Measurements from ENCODE around the gene GIGYF2. TPM values are rescaled to one million over a fixed set of nuclear protein-coding genes. Genes with fewer than 3 reads are reported as not detected.
A peak's percentile ranks its signal among the peaks of the same experiment; 100 is the strongest.

Gene GIGYF2
- total and polyA plus RNA-seq, 2 of the 4 experiments (the other 2 are of a cell fraction), result 14.7 to 66.0 TPM

DNA sequence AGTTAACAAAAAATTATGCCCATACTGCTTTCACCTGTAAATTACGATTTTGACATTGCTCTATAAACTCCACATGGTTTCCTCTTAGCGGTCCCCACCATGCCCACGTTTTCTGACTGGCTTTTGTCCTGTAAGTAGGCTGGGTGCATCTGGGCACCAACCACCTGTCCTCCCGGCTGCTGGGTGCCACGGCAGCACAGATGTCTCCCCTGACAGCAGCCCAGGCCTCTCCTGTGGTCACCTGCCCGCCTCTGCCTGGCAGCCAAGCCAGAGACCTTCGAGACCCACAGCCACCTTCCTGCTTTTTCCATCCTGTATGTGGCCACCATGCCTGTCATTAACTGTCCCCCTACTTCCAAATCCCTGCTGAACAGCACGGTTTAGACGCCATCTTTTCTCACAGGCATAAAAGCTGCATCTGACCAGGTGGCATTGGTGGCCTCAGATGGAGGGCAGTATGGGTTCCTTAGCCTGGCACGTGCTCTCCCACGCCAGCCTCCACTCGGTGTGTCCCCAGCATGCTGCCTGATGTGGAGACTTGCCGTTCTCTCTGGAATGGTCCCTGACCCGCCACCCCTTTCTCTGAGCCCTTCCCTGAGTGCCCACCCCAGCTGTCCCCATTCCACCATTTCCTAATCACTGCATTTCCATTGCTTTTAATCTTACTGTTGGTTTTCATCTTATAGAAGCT, 191.9 kb downstream of the GIGYF2 start:
- intact Hi-C loops (cut with micrococcal nuclease), result no loop called here
- dilution Hi-C loops (cut with HindIII; ENCODE audit: low sequenced_read_pairs, unreplicated experiment), result no loop called here
- Histone ChIP-seq H3K18ac (ENCODE audit: low read depth, low read length) (no peak overlapping the region), H3K4me2 (ENCODE audit: low read depth, low read length) (no peak overlapping the region), H3K27me3 (ENCODE audit: control insufficient read depth, insufficient read depth, low read length) (peaks cover 6% of the 10 kb centered on the region; the same call in 1 of the 2 replicates), H4K20me1 (ENCODE audit: insufficient read depth, low read length) (no peaks in the 10 kb centered on the region), H3K56ac (ENCODE audit: extremely low read depth, insufficient read depth, low read length) (no peak overlapping the region; the same call in 1 of the 2 replicates), H2AK5ac (ENCODE audit: low read depth, low read length) (no peak overlapping the region), H3K23ac (ENCODE audit: low read depth, low read length) (no peak overlapping the region), H3K4me3 (ENCODE audit: insufficient read depth, low read depth, low read length) (no peak overlapping the region), H3K9ac (ENCODE audit: low read depth, low read length) (no peak overlapping the region), H2AK9ac (replicated peaks; ENCODE audit: low read depth, low read length, poor library complexity) (peak overlapping the region; percentile 39), H3K4me1 (ENCODE audit: control insufficient read depth, insufficient read depth, low read length) (peaks cover 1% of the 10 kb centered on the region; the same call in 1 of the 2 replicates), H4K91ac (ENCODE audit: insufficient read depth, low read depth, low read length) (no peak overlapping the region), H3K36me3 (ENCODE audit: control insufficient read depth, insufficient read depth, low read length) (no peaks in the 10 kb centered on the region), H3K9me3 (ENCODE audit: control insufficient read depth, insufficient read depth, low read length) (no peaks in the 10 kb centered on the region), H2BK15ac (ENCODE audit: low read depth, low read length) (no peak overlapping the region), H3K9me1 (ENCODE audit: insufficient read depth, low read length) (peaks cover 10% of the 10 kb centered on the region; the same call in 1 of the 2 replicates), H3K14ac (replicated peaks; ENCODE audit: low read depth, low read length) (no peak overlapping the region), H3K4ac (ENCODE audit: low read depth, low read length) (no peak overlapping the region), H4K8ac (ENCODE audit: low read depth in 2 of 2, low read length in 2 of 2) (no peak overlapping the region), H3K27ac (ENCODE audit: insufficient read depth, low read length) (no peak overlapping the region), H4K5ac (ENCODE audit: low read depth, low read length) (no peak overlapping the region), H2AFZ (replicated peaks; ENCODE audit: low read length, poor library complexity) (no peak overlapping the region), H2BK20ac (ENCODE audit: low read depth, low read length) (no peak overlapping the region), H2BK5ac (ENCODE audit: low read depth, low read length, poor library complexity, severe bottlenecking) (no peak overlapping the region), H2BK120ac (ENCODE audit: low read depth, low read length) (no peak overlapping the region), H3K79me1 (ENCODE audit: low read depth in 1 of 2, low read length in 2 of 2) (no peaks in the 10 kb centered on the region)
- no TSS peak for BruUV-seq (replicated peaks)
- ChIA-PET CTCF (no interaction called here), POLR2A (ENCODE audit: unreplicated experiment) (no interaction called here)
- WGBS, 2 experiments (ENCODE audit: extremely low coverage in 2 of 2, insufficient read length in 1 of 2), result 82% methylated on average over 3 of the region's 14 CpGs; no CpG with 5 or more reads in 1 of the 2 experiments
- ATAC-seq (ENCODE audit: low read depth), result no peak
- TF ChIP-seq FOS (IDR thresholded peaks at IDR 0.05; ENCODE audit: low read depth, low read length) (no peak), RCOR1 (IDR thresholded peaks at IDR 0.05; ENCODE audit: insufficient replicate concordance, low read length) (no peak), MAFK (IDR thresholded peaks at IDR 0.05; ENCODE audit: low read depth, low read length) (no peak), CHD1 (IDR thresholded peaks at IDR 0.05; ENCODE audit: low read depth, low read length) (no peak), MXI1 (IDR thresholded peaks at IDR 0.05; ENCODE audit: borderline replicate concordance, low read depth, low read length) (no peak), NFE2L2 (IDR thresholded peaks at IDR 0.05; ENCODE audit: low read depth, low read length) (no peak), CEBPB (IDR thresholded peaks at IDR 0.05; ENCODE audit: low read depth, low read length) (no peak), SMC3 (IDR thresholded peaks at IDR 0.05; ENCODE audit: low read depth, low read length) (no peak), POLR2A (IDR thresholded peaks at IDR 0.05; ENCODE audit: low read depth, low read length) (no peak), RFX5 (IDR thresholded peaks at IDR 0.05; ENCODE audit: low read depth, low read length) (no peak), RAD21 (IDR thresholded peaks at IDR 0.05; ENCODE audit: low read length) (no peak), MAZ (IDR thresholded peaks at IDR 0.05; ENCODE audit: borderline replicate concordance, low read depth, low read length) (no peak)
- TF ChIP-seq, protein P1, sequence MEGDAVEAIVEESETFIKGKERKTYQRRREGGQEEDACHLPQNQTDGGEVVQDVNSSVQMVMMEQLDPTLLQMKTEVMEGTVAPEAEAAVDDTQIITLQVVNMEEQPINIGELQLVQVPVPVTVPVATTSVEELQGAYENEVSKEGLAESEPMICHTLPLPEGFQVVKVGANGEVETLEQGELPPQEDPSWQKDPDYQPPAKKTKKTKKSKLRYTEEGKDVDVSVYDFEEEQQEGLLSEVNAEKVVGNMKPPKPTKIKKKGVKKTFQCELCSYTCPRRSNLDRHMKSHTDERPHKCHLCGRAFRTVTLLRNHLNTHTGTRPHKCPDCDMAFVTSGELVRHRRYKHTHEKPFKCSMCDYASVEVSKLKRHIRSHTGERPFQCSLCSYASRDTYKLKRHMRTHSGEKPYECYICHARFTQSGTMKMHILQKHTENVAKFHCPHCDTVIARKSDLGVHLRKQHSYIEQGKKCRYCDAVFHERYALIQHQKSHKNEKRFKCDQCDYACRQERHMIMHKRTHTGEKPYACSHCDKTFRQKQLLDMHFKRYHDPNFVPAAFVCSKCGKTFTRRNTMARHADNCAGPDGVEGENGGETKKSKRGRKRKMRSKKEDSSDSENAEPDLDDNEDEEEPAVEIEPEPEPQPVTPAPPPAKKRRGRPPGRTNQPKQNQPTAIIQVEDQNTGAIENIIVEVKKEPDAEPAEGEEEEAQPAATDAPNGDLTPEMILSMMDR (conservative IDR thresholded peaks at IDR 0.05; ENCODE audit: low read depth, low read length), result no peak
- TF ChIP-seq, protein P2, sequence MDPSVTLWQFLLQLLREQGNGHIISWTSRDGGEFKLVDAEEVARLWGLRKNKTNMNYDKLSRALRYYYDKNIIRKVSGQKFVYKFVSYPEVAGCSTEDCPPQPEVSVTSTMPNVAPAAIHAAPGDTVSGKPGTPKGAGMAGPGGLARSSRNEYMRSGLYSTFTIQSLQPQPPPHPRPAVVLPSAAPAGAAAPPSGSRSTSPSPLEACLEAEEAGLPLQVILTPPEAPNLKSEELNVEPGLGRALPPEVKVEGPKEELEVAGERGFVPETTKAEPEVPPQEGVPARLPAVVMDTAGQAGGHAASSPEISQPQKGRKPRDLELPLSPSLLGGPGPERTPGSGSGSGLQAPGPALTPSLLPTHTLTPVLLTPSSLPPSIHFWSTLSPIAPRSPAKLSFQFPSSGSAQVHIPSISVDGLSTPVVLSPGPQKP (IDR thresholded peaks at IDR 0.05; ENCODE audit: borderline replicate concordance, low read depth, low read length), result no peak
- in situ Hi-C loops (cut with MboI; ENCODE audit: low sequenced_read_pairs), result no loop called here
- DNase-seq, result no peak

Data from IMR-90 (cell line).